Measurements from ENCODE around the gene PRSS35. TPM values are rescaled to one million over a fixed set of nuclear protein-coding genes. Genes with fewer than 3 reads are reported as not detected.

The PRSS35 gene
- total and polyA plus RNA-seq, 2 of the 13 experiments (the other 11 are each of a cell fraction or from before 2014, with no cell fraction given): not detected

GRCh38 chr6:83509441-83509840 is 2.9 kb upstream of the PRSS35 start:
- Histone ChIP-seq H3K27me3 (ENCODE audit: control insufficient read depth in 1 of 2, insufficient read depth in 2 of 2, low read length in 2 of 2) (peaks cover 0 to 18% of the 10 kb centered on the region in 2 experiments; a peak in 3 of 5 replicates), H4K20me1 (ENCODE audit: insufficient read depth, low read length) (no peaks in the 10 kb centered on the region), H3K4me2 (ENCODE audit: low read depth, low read length) (no peak overlapping the region), H3K4me3 (replicated peaks in 1 of 3; ENCODE audit: insufficient read depth in 1 of 3, low read depth in 2 of 3, low read length in 3 of 3) (no peak overlapping the region), H3K27ac (ENCODE audit: extremely low read length, insufficient read depth, low read length) (no peak overlapping the region), H3K79me2 (ENCODE audit: insufficient read depth, low read length) (no peaks in the 10 kb centered on the region), H3K36me3 (replicated peaks in 1 of 2; ENCODE audit: control insufficient read depth in 1 of 2, insufficient read depth in 2 of 2, low read length in 2 of 2) (no peaks in the 10 kb centered on the region), H2AFZ (ENCODE audit: low read length) (no peak overlapping the region), H3K9me3 (ENCODE audit: low read length) (no peaks in the 10 kb centered on the region), H3K4me1 (ENCODE audit: insufficient read depth, low read length) (0 out of 2 replicates have a peak, but pooled peaks cover 14% of the 10 kb centered on the region), H3K9ac (ENCODE audit: insufficient read depth, low read depth, low read length) (no peak overlapping the region)
- no peak for FAIRE-seq
- ChIA-PET CTCF (ENCODE audit: low intra/inter-chr PET ratio, low total read pairs) (interaction anchor here (0.5 kb wide), 1 partner anchor 287 kb away, joined by 3 read pairs; no protein-coding TSS in a partner anchor), POLR2A (no interaction called here)
- no peak for ATAC-seq
- 0% methylated on average over 1 of the region's 1 CpG for WGBS (ENCODE audit: low lambda C conversion rate)
- intact Hi-C loops (cut with micrococcal nuclease; ENCODE audit: unreplicated experiment) (no loop called here), in situ Hi-C loops (cut with HindIII; ENCODE audit: extremely low pct_ligation_motif_present, low pct_unique_long_range_greater_than_20kb) (loop anchor here (25.0 kb wide), 1 partner anchor 1247 kb away; no protein-coding TSS in a partner anchor)
- DNase-seq (ENCODE audit: low spot score): no peak
- no TSS peak for BruUV-seq (replicated peaks)
- TF ChIP-seq ZNF556 (CRISPR knock-in tag; IDR thresholded peaks at IDR 0.05; ENCODE audit: borderline replicate concordance) (no peak), ZNF282 (IDR thresholded peaks at IDR 0.05; ENCODE audit: partially characterized antibody) (no peak), ZBTB37 (CRISPR knock-in tag; IDR thresholded peaks at IDR 0.05) (no peak), KIAA2018 (CRISPR knock-in tag; IDR thresholded peaks at IDR 0.05; ENCODE audit: borderline replicate concordance) (no peak), XBP1 (CRISPR knock-in tag; IDR thresholded peaks at IDR 0.05) (no peak), ZBTB10 (CRISPR knock-in tag; IDR thresholded peaks at IDR 0.05; ENCODE audit: borderline replicate concordance) (no peak), GMEB1 (CRISPR knock-in tag; IDR thresholded peaks at IDR 0.05; ENCODE audit: borderline replicate concordance) (no peak)

All from HepG2 (cell line).